Skin epidermis (tissue), 12 donors: ENCODE results near the gene NPLOC4.
A peak's percentile ranks its signal among the peaks of the same experiment; 100 is the strongest.

Source experiments
- H3K27ac ChIP-seq, 21 experiments: fragments of 200-600 bp; sonication (generic) in 11 of 21; one replicate each; pipeline ENCODE4 v1.5.0; 2020; ENCODE audit warnings: mild to moderate bottlenecking in 3 of 21, inconsistent platforms in 2 of 21, moderate library complexity in 2 of 21
- H3K4me3 ChIP-seq, 7 experiments: fragments of 200-600 bp; sonication (generic) in 2 of 7; one replicate each; pipeline ENCODE4 v1.5.0; 2020; ENCODE audit warnings: inconsistent platforms in 2 of 7, mild to moderate bottlenecking in 2 of 7, moderate library complexity in 1 of 7

Gene NPLOC4

GRCh38 chr17:81527591-81528383 lies 109.1 kb downstream of the NPLOC4 start, which contains the start of gene FSCN2:
Gene FSCN2 (plus strand): TSS chr17:81528377. CDS start chr17:81528532, 155 bp downstream.
- Histone ChIP-seq H3K4me3 (no peak within 1 kb of the TSS), H3K27ac (no peak within 1 kb of the TSS)

- H3K27ac ChIP-seq = no peak overlapping the region
- H3K4me3 ChIP-seq = no peak overlapping the region
These were observed 110.0 kb downstream of the NPLOC4 start for GRCh38 chr17:81526662-81527571.

GRCh38 chr17:81524865-81525159 lies 112.1 kb downstream of the NPLOC4 start:
- no peak overlapping the region for H3K4me3 ChIP-seq
- H3K27ac ChIP-seq = no peak overlapping the region

- no peak overlapping the region for H3K4me3 ChIP-seq
- no peak overlapping the region for H3K27ac ChIP-seq
These were observed 112.7 kb downstream of the NPLOC4 start for GRCh38 chr17:81524039-81524864.

- Histone ChIP-seq H3K27ac (no peak overlapping the region), H3K4me3 (no peak overlapping the region)
These were observed 113.4 kb downstream of the NPLOC4 start for GRCh38 chr17:81523402-81524038.

- H3K27ac ChIP-seq = no peak overlapping the region
- no peak overlapping the region for H3K4me3 ChIP-seq
These were observed 114.2 kb downstream of the NPLOC4 start for GRCh38 chr17:81522491-81523401.

- Histone ChIP-seq H3K27ac (peak overlapping the region in 5 of 21 experiments; percentile 56 to 98 (median 68)), H3K4me3 (peak overlapping the region in 1 of 7 experiments; percentile 52)
These were observed 116.7 kb downstream of the NPLOC4 start for GRCh38 chr17:81520021-81520901.

GRCh38 chr17:81519284-81520020 lies 117.5 kb downstream of the NPLOC4 start:
- Histone ChIP-seq H3K27ac (peak overlapping the region; percentile 7 to 98 (median 65)), H3K4me3 (peak overlapping the region; percentile 32 to 57 (median 52))

- Histone ChIP-seq H3K4me3 (peak overlapping the region; percentile 32 to 57 (median 52)), H3K27ac (peak overlapping the region; percentile 7 to 98 (median 65))
These were observed 118.1 kb downstream of the NPLOC4 start for GRCh38 chr17:81518785-81519283.

- peak overlapping the region in 14 of 21 experiments; percentile 7 to 98 (median 67) for H3K27ac ChIP-seq
- H3K4me3 ChIP-seq = peak overlapping the region; percentile 32 to 57 (median 52)
These were observed 118.7 kb downstream of the NPLOC4 start for GRCh38 chr17:81518113-81518784.

GRCh38 chr17:81517339-81518112 lies 119.4 kb downstream of the NPLOC4 start:
- H3K4me3 ChIP-seq = no peak overlapping the region
- peak overlapping the region in 9 of 21 experiments; percentile 14 to 99 (median 68) for H3K27ac ChIP-seq

GRCh38 chr17:81517009-81517338 lies 119.9 kb downstream of the NPLOC4 start:
- Histone ChIP-seq H3K4me3 (no peak overlapping the region), H3K27ac (peak overlapping the region in 8 of 21 experiments; percentile 14 to 99 (median 88))

GRCh38 chr17:81516439-81516838 lies 120.5 kb downstream of the NPLOC4 start:
- Histone ChIP-seq H3K27ac (peak overlapping the region in 12 of 21 experiments; percentile 14 to 100 (median 99)), H3K4me3 (peak overlapping the region in 4 of 7 experiments; percentile 65 to 96 (median 72))

- peak overlapping the region; percentile 65 to 96 (median 86) for H3K4me3 ChIP-seq
- H3K27ac ChIP-seq = peak overlapping the region; percentile 35 to 100 (median 99)
These were observed 121.3 kb downstream of the NPLOC4 start for GRCh38 chr17:81515530-81516041.
